Lower leg skin (tissue), 4 donors: ENCODE data around the gene SLC52A3. TPM values are rescaled to one million over a fixed set of nuclear protein-coding genes. Genes with fewer than 3 reads are reported as not detected.

Experiments
- total RNA-seq, 4 donors: library from RNA; depleted of rRNA; stranded (reverse); fragments of >200 nt; gene quantifications; one replicate each; pipeline ENCODE4 v1.1.0, GENCODE V29; 2016

Gene SLC52A3
- total RNA-seq, 4 donors from 2014 or later, result 2.2 to 7.5 (median 3.0) TPM

Other genes starting within 250 kb of the SLC52A3 start
- gene CSNK2A1, start 224.7 kb downstream of the SLC52A3 start, total RNA-seq, result 10 to 100 TPM; 86.0 to 96.7 (median 90.3) TPM
- under 1 TPM in 1 of 4 donors, not detected in 3; 0.71 TPM for gene TCF15, start 158.2 kb downstream of the SLC52A3 start, total RNA-seq
- 10 to 100 TPM; 12.2 to 27.8 (median 15.3) TPM for gene SRXN1, start 115.3 kb downstream of the SLC52A3 start, total RNA-seq
- gene SCRT2, start 92.7 kb downstream of the SLC52A3 start, total RNA-seq, result not detected
- gene FAM110A, start 65.2 kb upstream of the SLC52A3 start, total RNA-seq, result 100 to 1,000 TPM in 1 of 4 donors, 10 to 100 TPM in 3; 66.3 to 107 (median 82.5) TPM
- 1 to 10 TPM in 2 of 4 donors, under 1 TPM in 2; 0.80 to 4.2 (median 1.7) TPM for gene ANGPT4, start 147.8 kb upstream of the SLC52A3 start, total RNA-seq
- under 1 TPM in 2 of 4 donors, not detected in 2; 0.13 to 0.59 TPM for gene RSPO4, start 233.8 kb upstream of the SLC52A3 start, total RNA-seq